ENCODE data around the gene GALNT17. TPM values are rescaled to one million over a fixed set of nuclear protein-coding genes. Genes with fewer than 3 reads are reported as not detected.

Gene GALNT17
- total RNA-seq, 1 donor from 2014 or later = 20.2 TPM

DNA sequence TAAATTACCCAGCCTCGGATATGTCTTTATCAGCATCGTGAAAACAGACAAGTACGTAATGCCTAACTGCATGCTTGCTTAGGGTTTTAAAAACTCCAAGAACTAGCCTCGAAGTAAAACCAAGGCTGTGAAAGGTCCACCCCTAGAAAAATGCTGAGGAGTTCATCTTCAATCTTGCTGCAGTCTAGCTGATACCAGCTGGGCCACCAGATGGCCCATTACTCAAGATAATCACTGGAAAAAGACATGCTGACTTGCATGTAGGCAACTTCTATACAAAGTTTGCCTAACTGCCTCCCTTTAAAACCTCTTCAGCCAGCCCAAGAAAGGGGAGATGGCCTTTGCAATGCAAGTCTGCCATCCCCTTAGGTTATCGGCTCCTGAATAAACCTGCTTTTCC lies 614.1 kb downstream of the GALNT17 start:
- H3K27me3 Mint-ChIP-seq = peaks cover 15% of the 10 kb centered on the region
- H3K4me1 Mint-ChIP-seq (ENCODE audit: unreplicated experiment) = no peaks in the 10 kb centered on the region
- peaks cover 11% of the 10 kb centered on the region for H3K9me3 Mint-ChIP-seq
- no peaks in the 10 kb centered on the region for H3K36me3 Mint-ChIP-seq
- DNase-seq (ENCODE audit: extremely low spot score, unreplicated experiment) = no peak
- TF ChIP-seq, protein P1, sequence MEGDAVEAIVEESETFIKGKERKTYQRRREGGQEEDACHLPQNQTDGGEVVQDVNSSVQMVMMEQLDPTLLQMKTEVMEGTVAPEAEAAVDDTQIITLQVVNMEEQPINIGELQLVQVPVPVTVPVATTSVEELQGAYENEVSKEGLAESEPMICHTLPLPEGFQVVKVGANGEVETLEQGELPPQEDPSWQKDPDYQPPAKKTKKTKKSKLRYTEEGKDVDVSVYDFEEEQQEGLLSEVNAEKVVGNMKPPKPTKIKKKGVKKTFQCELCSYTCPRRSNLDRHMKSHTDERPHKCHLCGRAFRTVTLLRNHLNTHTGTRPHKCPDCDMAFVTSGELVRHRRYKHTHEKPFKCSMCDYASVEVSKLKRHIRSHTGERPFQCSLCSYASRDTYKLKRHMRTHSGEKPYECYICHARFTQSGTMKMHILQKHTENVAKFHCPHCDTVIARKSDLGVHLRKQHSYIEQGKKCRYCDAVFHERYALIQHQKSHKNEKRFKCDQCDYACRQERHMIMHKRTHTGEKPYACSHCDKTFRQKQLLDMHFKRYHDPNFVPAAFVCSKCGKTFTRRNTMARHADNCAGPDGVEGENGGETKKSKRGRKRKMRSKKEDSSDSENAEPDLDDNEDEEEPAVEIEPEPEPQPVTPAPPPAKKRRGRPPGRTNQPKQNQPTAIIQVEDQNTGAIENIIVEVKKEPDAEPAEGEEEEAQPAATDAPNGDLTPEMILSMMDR (conservative IDR thresholded peaks at IDR 0.05) = peak; percentile 23
- no peak overlapping the region for H3K4me3 Mint-ChIP-seq
- H3K27ac Mint-ChIP-seq = no peak overlapping the region

GRCh38 chr7:71750290-71750689 lies 618.3 kb downstream of the GALNT17 start:
- no peak for DNase-seq (ENCODE audit: extremely low spot score, unreplicated experiment)
- Mint-ChIP-seq H3K36me3 (no peaks in the 10 kb centered on the region), H3K9me3 (peaks cover 6% of the 10 kb centered on the region), H3K4me1 (ENCODE audit: unreplicated experiment) (peaks cover 7% of the 10 kb centered on the region), H3K27ac (no peak overlapping the region), H3K4me3 (no peak overlapping the region), H3K27me3 (peaks cover 33% of the 10 kb centered on the region)
- TF ChIP-seq, protein P1 (conservative IDR thresholded peaks at IDR 0.05) = no peak

- Mint-ChIP-seq H3K4me1 (ENCODE audit: unreplicated experiment) (peaks cover 7% of the 10 kb centered on the region), H3K27ac (no peak overlapping the region), H3K36me3 (no peaks in the 10 kb centered on the region), H3K4me3 (no peak overlapping the region), H3K27me3 (peaks cover 33% of the 10 kb centered on the region), H3K9me3 (peaks cover 10% of the 10 kb centered on the region)
- TF ChIP-seq, protein P1 (conservative IDR thresholded peaks at IDR 0.05) = peak; percentile 95
- peak; percentile 85 for DNase-seq (ENCODE audit: extremely low spot score, unreplicated experiment)
These were observed 620.4 kb downstream of the GALNT17 start for GRCh38 chr7:71752171-71752935.

- Mint-ChIP-seq H3K27me3 (peaks cover 33% of the 10 kb centered on the region), H3K36me3 (no peaks in the 10 kb centered on the region), H3K4me1 (ENCODE audit: unreplicated experiment) (peaks cover 7% of the 10 kb centered on the region), H3K9me3 (peaks cover 10% of the 10 kb centered on the region), H3K27ac (no peak overlapping the region), H3K4me3 (no peak overlapping the region)
- no peak for DNase-seq (ENCODE audit: extremely low spot score, unreplicated experiment)
- TF ChIP-seq, protein P1 (conservative IDR thresholded peaks at IDR 0.05) = no peak
These were observed 621.3 kb downstream of the GALNT17 start for GRCh38 chr7:71753236-71753635.

- Mint-ChIP-seq H3K4me1 (ENCODE audit: unreplicated experiment) (peaks cover 7% of the 10 kb centered on the region), H3K27me3 (peaks cover 29% of the 10 kb centered on the region), H3K27ac (peak overlapping the region; percentile 39), H3K36me3 (no peaks in the 10 kb centered on the region), H3K9me3 (peaks cover 8% of the 10 kb centered on the region), H3K4me3 (no peak overlapping the region)
- TF ChIP-seq, protein P1 (conservative IDR thresholded peaks at IDR 0.05) = no peak
- DNase-seq (ENCODE audit: extremely low spot score, unreplicated experiment) = no peak
These were observed 622.2 kb downstream of the GALNT17 start for GRCh38 chr7:71753956-71754664.
